ENCODE data around the gene TUT7.
A peak's percentile ranks its signal among the peaks of the same experiment; 100 is the strongest.
"Not testable (repeated sequence)": the region's sequence is repeated elsewhere in the genome, so short reads cannot be mapped to it uniquely, and the experiment has no call there.

TUT7 gene, protein sequence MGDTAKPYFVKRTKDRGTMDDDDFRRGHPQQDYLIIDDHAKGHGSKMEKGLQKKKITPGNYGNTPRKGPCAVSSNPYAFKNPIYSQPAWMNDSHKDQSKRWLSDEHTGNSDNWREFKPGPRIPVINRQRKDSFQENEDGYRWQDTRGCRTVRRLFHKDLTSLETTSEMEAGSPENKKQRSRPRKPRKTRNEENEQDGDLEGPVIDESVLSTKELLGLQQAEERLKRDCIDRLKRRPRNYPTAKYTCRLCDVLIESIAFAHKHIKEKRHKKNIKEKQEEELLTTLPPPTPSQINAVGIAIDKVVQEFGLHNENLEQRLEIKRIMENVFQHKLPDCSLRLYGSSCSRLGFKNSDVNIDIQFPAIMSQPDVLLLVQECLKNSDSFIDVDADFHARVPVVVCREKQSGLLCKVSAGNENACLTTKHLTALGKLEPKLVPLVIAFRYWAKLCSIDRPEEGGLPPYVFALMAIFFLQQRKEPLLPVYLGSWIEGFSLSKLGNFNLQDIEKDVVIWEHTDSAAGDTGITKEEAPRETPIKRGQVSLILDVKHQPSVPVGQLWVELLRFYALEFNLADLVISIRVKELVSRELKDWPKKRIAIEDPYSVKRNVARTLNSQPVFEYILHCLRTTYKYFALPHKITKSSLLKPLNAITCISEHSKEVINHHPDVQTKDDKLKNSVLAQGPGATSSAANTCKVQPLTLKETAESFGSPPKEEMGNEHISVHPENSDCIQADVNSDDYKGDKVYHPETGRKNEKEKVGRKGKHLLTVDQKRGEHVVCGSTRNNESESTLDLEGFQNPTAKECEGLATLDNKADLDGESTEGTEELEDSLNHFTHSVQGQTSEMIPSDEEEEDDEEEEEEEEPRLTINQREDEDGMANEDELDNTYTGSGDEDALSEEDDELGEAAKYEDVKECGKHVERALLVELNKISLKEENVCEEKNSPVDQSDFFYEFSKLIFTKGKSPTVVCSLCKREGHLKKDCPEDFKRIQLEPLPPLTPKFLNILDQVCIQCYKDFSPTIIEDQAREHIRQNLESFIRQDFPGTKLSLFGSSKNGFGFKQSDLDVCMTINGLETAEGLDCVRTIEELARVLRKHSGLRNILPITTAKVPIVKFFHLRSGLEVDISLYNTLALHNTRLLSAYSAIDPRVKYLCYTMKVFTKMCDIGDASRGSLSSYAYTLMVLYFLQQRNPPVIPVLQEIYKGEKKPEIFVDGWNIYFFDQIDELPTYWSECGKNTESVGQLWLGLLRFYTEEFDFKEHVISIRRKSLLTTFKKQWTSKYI (N-terminal part only)

DNA sequence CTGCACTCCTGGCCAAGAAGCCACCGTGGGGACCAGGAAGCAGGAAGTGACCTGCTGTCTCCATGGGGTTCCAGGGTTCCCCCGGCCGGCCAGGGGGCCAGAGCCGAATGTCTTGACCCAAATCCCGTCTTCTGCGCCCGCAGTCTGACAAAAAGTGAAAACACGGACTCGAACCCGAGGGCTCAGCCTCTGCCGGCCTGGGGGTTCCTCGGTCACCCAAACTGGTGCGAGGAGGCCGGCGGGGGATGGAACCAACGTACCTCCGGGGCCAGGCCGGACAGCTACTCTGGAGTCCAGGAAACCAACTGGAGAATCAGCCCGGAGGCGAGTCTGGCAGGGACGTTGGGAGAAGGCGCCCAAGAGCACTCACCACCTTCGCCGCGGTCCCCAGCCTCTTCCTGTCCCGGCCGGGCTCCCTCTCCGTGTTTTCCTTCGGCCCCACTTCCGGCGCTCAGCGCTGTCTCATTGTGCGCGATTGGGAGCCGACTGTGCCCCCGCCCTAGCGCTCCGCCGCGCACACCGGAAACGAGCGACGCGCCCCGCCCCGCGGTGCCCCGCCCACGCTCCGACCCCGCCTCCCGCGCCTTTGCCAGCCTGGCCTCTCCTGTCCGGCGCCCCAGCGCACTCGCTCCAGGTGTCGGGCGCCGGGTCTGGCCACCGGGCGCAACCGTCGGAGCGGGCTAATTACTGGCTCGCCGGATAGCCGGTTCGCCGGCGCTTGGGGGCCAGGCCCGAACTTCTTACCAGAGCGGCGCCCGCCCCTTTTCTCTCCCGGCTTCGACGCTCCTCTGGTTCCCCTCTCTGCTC is at the start of gene TUT7:
TSS of gene TUT7 (minus strand) at position 400 of the 807 bp plus-strand sequence. CDS start 1,211 bp downstream, outside the sequence.
- peak; percentile 19 for DNase-seq

DNA sequence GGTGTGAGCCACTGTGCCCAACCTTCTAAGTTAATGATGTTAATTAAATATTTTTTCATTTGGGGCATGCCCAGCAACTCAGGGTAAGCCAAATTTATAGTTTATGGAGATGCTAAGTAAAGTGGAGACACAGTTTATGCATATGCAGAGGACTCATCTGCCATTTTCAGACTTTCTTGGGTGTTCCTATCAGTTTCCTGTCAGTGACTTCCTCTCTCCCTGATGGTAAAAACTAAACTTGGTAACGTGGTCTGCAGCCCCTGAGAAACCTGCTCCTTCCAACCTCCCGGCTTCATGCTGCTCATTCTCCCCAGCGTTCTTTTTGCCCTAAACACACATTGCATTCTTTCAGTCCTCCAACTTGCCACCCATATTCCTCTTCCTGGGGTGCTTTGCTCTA is 48.4 kb upstream of the TUT7 start:
- DNase-seq, result no peak

DNA sequence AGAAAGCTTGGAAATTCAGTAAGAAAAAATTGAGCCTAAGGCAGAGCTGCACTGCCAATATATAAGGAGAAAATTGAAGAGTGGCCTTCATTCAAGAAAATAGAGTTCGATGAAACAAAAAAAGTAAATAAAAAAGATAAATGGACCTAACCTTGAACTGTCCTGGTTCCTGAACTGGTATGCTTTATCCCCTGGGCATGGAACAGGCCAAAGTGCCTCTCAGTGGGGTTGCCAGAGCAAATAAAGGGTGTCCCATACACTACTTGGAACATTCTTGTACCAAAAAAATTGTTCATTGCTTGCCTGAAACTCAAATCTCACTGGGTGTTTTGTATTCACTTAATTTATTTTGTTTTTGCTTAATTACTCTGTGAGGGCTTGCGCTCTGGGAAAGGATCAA is 42.2 kb upstream of the TUT7 start:
- no peak for DNase-seq

DNA sequence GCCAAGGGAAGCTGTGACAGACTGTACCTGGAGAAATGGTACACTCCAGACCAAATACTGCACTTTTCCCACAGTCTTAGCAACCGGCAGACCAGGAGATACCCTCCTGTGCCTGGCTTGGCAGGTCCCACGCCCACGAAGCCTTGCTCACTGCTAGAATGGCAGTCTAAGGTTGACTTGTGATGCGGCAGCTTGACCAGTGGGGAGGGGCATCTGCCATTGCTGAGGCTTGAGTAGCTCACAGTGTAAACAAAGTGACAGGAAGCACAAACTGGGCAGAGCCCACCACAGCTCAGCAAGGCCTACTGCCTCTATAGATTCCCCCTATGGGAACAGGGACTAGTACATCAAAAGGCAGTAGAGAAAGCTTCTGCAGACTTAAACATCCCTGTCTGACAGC is 36.0 kb upstream of the TUT7 start:
- DNase-seq, result not testable (repeated sequence)

DNA sequence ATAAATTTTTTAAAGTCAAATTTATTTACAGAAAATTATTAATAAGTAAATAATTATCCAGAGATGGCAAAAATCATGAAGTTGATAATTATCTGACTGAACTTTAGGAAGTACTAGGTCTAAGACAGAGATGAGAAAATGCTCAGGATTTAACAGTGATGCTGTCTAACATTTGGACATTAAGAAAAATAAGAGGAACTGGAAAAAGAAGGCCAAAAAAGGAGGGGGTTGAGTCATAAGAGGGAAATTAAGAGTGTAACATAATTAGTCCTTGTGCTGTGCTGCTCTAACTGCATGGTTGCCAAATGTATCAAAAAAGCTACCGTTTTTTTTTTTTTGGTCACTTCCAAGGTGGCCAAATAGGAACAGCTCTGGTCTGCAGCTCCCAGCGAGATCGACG is 35.4 kb upstream of the TUT7 start:
- no peak for DNase-seq

DNA sequence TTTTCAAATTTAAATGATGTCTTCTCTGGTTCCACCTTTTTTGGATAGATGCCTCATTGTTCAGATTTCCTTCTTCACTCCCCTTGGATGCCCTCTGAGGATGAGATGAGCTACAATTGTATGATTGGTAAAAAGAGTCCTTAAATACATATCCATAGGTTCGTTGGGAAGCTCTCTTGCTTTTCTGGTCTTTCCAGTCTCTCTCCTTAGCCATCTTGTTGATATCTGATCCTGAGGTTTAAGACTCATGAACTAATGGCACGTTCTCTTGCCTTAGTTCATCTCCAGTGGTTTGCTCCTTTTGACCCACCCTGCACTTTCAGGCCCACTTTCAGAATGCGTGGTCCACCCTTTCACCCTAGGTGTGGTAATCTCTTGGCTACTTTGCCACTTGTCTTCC is 33.2 kb upstream of the TUT7 start:
- no peak for DNase-seq

DNA sequence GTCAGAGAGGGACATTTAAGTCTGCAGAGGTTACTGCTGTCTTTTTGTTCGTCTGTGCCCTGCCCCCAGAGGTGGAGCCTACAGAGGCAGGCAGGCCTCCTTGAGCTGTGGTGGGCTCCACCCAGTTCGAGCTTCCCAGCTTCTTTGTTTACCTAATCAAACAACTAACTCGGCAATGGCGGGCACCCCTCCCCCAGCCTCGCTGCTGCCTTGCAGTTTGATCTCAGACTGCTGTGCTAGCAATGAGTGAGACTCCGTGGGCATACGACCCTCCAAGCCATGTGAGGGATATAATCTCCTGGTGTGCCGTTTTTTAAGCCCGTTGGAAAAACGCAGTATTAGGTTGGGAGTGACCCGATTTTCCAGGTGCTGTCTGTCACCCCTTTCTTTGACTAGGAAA is 28.8 kb upstream of the TUT7 start:
- DNase-seq, result not testable (repeated sequence)

DNA sequence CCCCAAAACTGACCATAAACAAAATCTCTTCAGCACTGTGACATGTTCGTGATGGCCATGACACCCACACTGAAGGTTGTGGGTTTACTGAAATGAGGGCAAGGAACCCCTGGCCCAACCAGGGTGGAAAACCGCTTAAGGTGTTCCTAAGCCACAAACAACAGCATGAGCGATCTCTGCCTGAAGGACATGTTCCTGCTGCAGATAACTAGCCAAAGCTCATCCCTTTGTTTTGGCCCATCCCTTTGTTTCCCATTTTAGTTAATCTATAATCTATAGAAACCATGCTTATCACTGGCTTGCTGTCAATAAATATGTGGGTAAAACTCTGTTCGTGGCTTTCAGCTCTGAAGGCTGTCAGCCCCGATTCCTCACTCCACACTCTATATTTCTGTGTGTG is 21.8 kb upstream of the TUT7 start:
- no peak for DNase-seq

DNA sequence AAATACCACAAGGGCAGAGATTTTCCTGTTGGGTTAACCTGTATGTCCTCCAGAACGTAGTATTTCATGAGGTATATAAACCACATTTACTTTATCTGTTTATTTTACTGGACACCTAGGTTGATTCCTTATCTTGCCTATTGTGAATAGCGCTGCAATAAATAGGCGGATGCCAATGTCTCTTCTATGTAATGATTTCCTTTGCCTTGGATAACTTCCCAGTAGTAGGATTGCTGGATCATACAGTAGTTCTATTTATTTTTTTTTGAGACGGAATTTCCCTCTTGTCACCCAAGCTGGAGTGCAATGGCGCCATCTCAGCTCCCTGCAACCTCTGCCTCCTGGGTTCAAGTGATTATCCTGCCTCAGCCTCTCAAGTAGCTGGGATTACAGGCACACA is 15.6 kb upstream of the TUT7 start:
- no peak for DNase-seq

DNA sequence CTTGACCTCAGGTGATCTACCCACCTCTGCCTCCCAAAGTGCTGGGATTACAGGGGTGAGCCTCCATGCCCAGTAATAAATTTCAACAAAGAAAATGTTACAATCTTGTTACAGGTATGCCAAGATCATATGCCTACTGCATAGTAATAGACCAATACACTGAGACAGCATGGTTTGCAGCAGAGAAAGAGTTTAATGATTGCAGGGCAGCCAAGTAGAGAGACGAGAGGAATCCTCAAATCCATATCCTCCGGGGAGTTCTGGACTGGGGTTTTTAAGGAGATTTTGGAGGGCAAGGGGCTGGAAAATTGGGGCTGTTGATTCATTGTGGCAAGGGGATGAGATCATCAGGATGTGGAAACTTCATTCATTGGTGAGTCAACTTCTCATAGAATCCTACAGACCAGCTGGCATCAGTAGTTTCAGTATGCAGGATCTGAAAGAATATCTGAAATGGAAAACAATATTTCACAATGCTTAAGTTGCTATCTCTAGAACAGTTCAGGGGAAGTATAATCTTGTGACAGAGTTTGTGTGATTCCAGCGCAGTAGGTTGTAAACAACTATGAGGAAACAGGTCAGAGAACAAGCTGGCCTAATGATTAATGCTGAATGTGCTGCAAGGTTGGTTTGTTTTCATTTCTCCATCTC is 14.8 kb upstream of the TUT7 start:
- peak; percentile 88 for DNase-seq

DNA sequence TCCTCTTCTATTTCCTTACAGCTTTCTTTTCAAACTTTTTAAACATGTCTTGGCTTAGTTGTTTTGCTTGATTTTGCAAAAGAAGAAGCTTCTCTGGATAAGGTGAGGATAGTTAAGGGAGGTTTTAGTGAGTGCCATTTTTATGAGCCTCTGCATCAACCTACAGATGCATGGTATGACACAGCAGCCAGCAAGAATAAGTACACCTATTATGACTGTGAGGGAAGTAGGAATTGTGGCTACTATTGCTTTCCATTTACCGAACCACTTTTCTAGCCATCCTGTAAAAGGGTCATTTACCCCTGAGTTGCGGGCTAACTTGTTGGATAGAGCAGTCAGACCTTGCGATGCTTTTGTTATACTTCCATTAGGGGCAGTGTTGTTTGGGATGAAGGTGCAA is 7.0 kb upstream of the TUT7 start:
- no peak for DNase-seq

DNA sequence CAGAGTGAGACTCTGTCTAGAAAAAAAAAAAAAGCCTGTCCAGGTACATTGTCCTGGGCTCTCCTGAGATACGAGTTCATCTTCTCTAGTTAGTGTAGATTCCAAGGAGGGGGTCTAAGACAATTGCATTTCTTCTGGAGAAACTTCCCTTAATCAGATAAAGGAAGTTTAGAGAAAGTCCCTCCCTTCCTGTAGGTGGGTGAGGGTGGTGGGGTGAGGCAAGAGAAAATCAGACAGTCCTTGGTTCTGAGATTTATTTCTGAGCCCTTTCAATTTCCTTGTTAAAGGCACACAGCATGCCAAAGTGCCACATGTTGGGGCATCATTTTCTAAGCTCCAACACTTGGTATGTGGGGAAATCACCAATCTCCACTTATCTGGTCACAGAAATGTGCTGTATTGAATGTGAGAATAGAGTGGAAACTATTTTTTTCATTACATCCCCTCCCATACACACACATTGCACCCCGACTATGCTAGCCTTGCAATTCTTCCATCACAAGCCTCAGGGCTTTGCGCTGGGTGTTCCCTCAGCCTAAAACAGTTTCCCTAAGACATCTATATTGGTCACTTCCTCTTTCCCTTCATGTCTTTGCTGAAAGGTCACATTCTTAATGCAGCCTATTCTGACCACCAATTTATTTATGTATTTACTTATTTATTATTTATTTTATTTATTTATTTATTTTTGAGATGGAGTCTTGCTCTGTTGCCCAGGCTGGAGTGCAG is 5.1 kb upstream of the TUT7 start:
- DNase-seq, result no peak

DNA sequence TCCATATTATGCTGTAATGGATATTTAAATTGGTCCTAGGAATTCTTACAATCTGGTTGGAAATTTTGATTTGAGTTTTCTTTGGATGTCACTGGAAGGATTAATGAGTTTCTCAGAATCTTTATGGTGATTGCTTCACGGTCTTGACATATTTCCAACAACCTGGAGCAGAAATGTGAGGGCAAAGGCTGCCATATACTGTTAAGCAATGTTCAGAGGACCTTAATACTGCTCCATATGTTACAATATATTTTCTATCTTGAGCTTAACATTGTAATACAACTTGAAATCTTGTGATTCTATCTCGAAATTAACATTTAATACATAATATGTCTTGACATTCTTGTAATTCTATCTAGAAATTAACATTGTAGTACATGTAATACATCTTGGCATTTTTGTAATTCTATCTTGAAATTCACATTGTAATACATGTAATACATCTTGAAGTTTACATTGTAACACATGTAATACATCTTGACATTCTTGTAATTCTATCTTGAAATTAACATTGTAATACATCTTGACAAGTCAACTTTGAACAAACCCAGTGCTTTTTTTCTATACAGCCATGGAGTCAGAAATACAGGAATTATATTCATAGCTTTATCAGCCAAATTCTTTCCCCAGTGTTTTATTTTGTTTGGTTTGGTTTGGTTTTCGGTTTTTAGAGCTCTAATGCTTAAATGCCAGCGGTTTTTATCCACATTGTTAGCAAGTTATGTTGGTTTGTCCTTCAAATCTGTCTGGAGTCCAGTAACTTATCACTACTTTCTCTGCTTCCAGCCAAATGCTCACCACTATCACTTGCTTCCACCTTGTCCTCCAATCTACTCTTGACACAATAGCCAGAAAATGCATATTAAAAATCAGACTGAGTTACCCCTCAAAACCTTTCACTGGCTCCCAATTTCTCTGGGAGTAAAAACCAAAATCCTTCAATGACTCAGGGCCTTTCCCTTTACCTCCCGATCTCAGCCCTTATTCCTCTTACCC is 3.0 kb upstream of the TUT7 start:
- DNase-seq, result no peak

DNA sequence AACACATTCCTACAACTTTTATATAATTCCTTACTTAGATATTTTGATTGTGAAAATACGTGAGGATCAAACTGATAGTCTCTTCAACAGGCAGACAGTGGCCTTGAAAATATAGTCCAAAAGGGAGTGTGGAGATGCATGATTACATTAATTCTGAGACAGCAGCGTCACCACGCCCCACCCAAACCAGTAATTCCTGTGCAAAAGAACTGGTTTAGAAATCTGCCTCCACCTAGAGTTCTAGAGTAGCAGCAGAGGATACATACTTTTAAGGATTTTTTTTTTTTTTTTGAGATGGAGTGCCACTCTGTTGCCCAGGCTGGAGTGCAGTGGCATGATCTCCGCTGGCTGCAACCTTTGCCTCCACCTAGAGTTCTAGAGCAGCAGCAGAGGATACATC is 1.6 kb upstream of the TUT7 start:
- DNase-seq, result no peak

DNA sequence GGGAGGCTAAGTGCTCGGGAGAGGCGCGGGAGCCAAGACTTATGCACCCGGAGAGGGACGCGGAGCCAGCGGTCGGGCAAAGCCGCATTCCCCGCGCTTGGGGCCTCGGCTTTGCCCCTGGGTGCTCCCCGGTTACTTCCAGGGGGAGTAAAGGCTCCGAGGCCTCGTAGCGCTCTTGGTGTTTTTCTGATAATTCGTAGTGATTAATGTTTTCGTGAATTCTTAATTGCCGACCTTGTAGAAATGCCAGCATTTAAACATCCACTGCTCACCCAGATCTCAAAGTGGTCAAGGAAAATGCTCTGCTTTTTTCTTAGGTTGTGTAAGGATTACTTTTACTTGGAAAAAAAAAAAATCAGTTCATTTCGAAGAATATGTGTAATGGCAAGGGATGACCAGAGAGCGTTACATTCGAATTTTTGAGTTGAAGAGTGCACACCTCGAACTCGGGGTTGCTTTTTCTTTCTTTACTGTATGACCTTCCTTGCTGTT is 654 bp upstream of the TUT7 start:
- DNase-seq, result no peak

DNA sequence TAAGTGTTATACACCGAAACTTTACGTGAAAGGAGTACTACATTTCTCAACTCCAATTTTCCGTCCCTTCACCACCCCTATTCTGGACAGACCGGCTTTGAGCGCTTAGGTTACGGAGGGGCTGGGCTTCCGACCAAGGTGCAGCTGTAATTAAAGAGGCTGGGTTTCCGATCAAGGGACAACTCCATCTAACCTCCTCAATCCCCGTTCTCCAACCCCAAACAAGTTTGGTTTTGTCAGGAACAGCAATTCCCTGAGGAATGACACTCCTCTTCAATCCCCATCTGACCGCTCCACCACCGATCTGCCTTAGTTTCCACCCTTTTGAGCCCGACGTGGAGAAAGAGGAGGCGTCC is 577 bp downstream of the TUT7 start:
- DNase-seq, result no peak

DNA sequence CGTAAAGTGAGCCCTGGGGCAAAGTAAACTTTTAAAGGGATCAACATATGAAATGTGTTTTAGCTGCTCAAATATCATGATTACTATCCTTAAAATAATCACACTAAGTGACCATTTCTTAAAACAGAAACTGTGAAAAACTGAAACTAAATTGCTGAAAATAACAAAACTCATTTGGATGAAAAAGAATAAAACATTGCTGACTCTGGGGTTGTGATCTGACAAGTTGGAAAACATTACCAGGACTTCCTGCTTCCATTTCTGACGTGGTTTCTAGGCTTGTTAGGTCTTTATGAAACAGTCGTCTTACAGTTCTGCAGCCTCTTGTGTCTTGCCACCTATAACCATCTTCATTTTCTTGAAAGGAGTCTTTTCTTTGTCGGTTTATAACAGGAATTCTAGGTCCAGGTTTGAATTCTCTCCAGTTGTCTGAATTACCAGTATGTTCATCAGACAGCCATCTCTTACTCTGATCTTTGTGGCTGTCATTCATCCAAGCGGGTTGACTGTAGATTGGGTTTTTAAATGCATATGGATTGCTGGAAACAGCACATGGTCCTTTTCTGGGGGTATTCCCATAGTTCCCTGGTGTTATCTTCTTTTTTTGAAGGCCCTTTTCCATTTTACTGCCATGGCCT is 1.7 kb downstream of the TUT7 start:
- no peak for DNase-seq

DNA sequence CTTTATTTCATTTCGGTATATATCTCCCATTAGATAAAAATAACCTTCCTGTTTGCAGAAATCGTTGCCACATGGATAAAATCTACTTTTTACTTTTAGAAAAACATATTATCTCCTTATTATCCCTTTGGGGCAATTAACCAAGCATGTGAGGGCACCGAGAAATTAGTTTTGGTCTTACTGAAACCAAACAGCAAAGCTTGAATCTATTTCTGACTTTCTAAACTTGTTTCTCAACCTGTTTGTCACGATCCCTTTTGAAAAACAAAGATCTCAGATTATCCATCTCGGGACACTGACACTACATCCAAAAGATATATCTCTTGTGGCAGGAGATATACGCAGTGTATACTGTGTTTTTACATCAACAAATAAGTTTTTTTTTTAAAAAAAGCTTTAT is 2.3 kb downstream of the TUT7 start:
- DNase-seq, result no peak

Measured in SIG-M5 (cell line).